ENCODE results near the gene STX7. TPM values are rescaled to one million over a fixed set of nuclear protein-coding genes. Genes with fewer than 3 reads are reported as not detected.
"Not testable (repeated sequence)": the region's sequence is repeated elsewhere in the genome, so short reads cannot be mapped to it uniquely, and the experiment has no call there.

Gene STX7, protein sequence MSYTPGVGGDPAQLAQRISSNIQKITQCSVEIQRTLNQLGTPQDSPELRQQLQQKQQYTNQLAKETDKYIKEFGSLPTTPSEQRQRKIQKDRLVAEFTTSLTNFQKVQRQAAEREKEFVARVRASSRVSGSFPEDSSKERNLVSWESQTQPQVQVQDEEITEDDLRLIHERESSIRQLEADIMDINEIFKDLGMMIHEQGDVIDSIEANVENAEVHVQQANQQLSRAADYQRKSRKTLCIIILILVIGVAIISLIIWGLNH
- total RNA-seq (10 to 100 TPM; 61.2 to 69.7 TPM), polyA plus RNA-seq (ENCODE audit: insufficient read length in 6 of 6) (10 to 100 TPM; 46.1 to 65.3 (median 55.5) TPM)
- long read RNA-seq, donor 1, full-length matches to known transcripts, result 20 of 46 reads
- long read RNA-seq, donor 1, partial matches to known transcripts, result 26 of 46 reads
- long read RNA-seq, donor 1, other reads (novel, unspliced or antisense), result 0 of 46 reads
- long read RNA-seq, donor 2, full-length matches to known transcripts, result 9 of 14 reads
- long read RNA-seq, donor 2, partial matches to known transcripts, result 5 of 14 reads
- long read RNA-seq, donor 2, other reads (novel, unspliced or antisense), result 0 of 14 reads
- long read RNA-seq, donor 3, full-length matches to known transcripts, result 22 of 22 reads
- long read RNA-seq, donor 3, partial matches to known transcripts, result 0 of 22 reads
- long read RNA-seq, donor 3, other reads (novel, unspliced or antisense), result 0 of 22 reads
- long read RNA-seq, donor 4, full-length matches to known transcripts, result 10 of 16 reads
- long read RNA-seq, donor 4, partial matches to known transcripts, result 6 of 16 reads
- long read RNA-seq, donor 4, other reads (novel, unspliced or antisense), result 0 of 16 reads
- long read RNA-seq, donor 5, full-length matches to known transcripts, result 18 of 23 reads
- long read RNA-seq, donor 5, partial matches to known transcripts, result 5 of 23 reads
- long read RNA-seq, donor 5, other reads (novel, unspliced or antisense), result 0 of 23 reads
- long read RNA-seq, donor 6, full-length matches to known transcripts, result 19 of 19 reads
- long read RNA-seq, donor 6, partial matches to known transcripts, result 0 of 19 reads
- long read RNA-seq, donor 6, other reads (novel, unspliced or antisense), result 0 of 19 reads
- long read RNA-seq, donor 7, full-length matches to known transcripts, result 14 of 14 reads
- long read RNA-seq, donor 7, partial matches to known transcripts, result 0 of 14 reads
- long read RNA-seq, donor 7, other reads (novel, unspliced or antisense), result 0 of 14 reads
- long read RNA-seq, donor 8, full-length matches to known transcripts, result 13 of 13 reads
- long read RNA-seq, donor 8, partial matches to known transcripts, result 0 of 13 reads
- long read RNA-seq, donor 8, other reads (novel, unspliced or antisense), result 0 of 13 reads
- long read RNA-seq, donor 9, result 0 reads
- long read RNA-seq, donor 10, full-length matches to known transcripts, result 11 of 15 reads
- long read RNA-seq, donor 10, partial matches to known transcripts, result 2 of 15 reads
- long read RNA-seq, donor 10, other reads (novel, unspliced or antisense), result 2 of 15 reads
- long read RNA-seq, donor 11, full-length matches to known transcripts, result 42 of 48 reads
- long read RNA-seq, donor 11, partial matches to known transcripts, result 6 of 48 reads
- long read RNA-seq, donor 11, other reads (novel, unspliced or antisense), result 0 of 48 reads
- long read RNA-seq, donor 12, full-length matches to known transcripts, result 8 of 8 reads
- long read RNA-seq, donor 12, partial matches to known transcripts, result 0 of 8 reads
- long read RNA-seq, donor 12, other reads (novel, unspliced or antisense), result 0 of 8 reads

DNA sequence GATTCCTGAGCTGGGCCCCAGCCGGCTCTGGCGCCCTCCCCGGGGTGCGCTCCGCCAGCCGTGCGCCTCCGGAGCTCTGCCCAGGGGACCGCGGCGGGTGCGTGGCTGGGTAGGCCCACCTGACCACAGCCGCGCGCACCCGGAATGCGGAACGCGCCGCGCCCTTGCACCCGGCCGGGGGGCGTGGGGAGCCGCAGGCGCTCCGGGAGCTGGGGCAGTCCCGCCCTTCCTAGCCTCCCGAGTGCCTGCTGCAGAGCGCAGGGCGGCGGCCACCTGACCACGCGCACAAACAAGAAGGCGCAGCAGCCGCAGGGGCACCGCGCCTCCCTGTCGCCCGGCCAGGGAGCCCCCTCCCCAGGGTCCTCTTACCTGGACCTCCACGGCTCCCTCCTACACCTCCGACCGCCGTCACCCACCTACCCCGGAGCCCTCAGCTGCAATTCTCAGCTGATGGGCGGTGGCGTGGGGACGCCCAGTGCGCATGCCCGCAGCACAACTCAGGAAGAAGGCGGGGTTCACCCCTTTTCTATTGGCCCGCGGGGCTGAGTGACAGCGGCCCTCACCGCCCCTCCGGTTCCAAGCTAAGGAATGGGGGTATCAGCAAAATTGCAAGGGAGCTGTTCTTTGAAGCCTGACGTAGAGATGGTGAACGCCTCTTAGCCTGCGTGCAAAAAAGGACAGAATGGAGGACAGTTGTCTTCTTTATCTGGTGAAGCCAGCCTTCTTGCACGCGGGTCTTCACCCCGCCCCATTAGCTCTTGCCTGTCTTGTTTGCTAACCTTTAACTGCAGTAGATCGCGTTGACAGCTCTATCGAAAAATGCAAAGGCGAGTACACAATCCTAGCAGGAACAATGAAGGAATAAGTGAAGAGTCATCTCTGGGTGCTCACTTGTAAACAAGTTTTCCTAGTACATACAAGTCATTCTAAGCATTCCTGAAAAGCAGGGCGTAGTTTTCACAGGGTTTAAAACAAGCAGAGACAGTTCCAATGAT lies at the start of gene STX7:
TSS of gene STX7 (minus strand) at position 479 of the 995 bp plus-strand sequence. CDS start 9,586 bp downstream, outside the sequence.
- H3K9me3 ChIP-seq, result no peaks in the 10 kb centered on the region
- peak; percentile 95 for ATAC-seq
- TF ChIP-seq, protein P1, sequence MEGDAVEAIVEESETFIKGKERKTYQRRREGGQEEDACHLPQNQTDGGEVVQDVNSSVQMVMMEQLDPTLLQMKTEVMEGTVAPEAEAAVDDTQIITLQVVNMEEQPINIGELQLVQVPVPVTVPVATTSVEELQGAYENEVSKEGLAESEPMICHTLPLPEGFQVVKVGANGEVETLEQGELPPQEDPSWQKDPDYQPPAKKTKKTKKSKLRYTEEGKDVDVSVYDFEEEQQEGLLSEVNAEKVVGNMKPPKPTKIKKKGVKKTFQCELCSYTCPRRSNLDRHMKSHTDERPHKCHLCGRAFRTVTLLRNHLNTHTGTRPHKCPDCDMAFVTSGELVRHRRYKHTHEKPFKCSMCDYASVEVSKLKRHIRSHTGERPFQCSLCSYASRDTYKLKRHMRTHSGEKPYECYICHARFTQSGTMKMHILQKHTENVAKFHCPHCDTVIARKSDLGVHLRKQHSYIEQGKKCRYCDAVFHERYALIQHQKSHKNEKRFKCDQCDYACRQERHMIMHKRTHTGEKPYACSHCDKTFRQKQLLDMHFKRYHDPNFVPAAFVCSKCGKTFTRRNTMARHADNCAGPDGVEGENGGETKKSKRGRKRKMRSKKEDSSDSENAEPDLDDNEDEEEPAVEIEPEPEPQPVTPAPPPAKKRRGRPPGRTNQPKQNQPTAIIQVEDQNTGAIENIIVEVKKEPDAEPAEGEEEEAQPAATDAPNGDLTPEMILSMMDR (IDR thresholded peaks at IDR 0.05), result no peak
- H3K27ac ChIP-seq, result peak within 1 kb of the TSS; percentile 92 to 98
- intact Hi-C loops (cut with DNase I), result no loop called here
- H3K27me3 ChIP-seq, result no peaks in the 10 kb centered on the region
- H3K36me3 ChIP-seq, result peaks cover 0 to 9% of the 10 kb centered on the region in 2 donors
- H3K4me3 ChIP-seq, result peak within 1 kb of the TSS; percentile 93 to 95
- H3K4me1 ChIP-seq, result peaks cover 7 to 42% of the 10 kb centered on the region in 2 donors
- peak; percentile 89 to 95 (median 94) for DNase-seq

DNA sequence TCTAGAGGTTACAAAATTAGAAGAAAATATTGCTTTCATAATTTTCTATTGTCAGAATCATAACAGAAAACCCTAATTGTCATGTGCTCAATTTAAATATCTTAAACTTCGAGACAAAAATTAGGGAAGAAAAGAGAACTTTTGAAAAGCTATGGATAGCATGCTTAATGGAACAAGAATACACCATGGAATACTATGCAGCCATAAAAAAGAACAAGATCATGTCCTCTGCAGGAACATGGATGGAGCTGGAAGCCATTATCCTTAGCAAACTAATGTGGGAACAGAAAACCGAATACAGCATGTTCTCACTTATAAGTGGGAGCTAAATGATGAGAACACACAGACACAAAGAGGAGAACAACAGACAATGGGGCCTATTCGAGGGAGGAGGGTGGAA lies 47.2 kb upstream of the STX7 start:
- H3K36me3 ChIP-seq; H3K27ac ChIP-seq; H3K9me3 ChIP-seq; H3K4me1 ChIP-seq; H3K27me3 ChIP-seq; H3K4me3 ChIP-seq; intact Hi-C loops (cut with DNase I); ATAC-seq; DNase-seq: not testable (repeated sequence)

DNA sequence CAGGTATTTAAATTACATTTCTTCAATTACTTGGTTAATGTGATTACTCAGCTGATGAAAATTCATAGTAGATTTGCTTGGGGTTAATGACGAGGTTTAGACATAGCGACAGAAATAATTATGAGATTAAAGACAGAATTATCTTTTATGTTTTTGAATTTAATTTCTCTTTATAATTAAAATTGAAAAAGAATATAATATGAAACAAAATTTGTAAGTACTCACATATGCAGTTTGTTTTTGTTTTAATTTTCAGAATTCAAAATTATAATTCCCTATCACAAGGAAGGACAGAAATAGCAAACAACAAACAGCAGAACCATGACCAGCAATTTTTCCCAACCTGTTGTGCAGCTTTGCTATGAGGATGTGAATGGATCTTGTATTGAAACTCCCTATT lies 39.5 kb upstream of the STX7 start, which contains the start of gene TAAR8:
TSS of gene TAAR8 (plus strand) at position 301 of the 400 bp plus-strand sequence. CDS start at position 322, 21 bp downstream.
- TF ChIP-seq, protein P1 (IDR thresholded peaks at IDR 0.05), result no peak

DNA sequence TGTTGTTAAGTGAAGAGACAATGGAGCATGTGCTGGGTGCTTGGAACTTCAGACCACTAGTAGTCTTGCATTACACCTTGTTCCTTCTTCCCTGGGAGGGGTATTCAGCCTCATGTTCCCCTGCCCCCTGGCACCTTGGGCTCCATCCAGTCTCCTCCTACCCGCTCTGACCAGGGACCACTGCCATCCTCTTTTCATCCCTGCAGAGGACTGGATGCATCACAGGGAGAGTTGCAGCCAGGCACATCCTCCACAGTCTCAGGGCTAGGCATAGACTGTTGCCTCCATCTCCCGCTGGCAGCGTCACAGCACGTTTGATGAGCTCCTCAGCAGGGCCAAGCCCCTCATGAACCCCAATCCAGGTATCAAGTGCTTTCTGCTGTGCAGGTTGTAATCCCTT lies 38.3 kb upstream of the STX7 start:
- ATAC-seq (no peak), DNase-seq (no peak)
- intact Hi-C loops (cut with DNase I), result no loop called here
- no peak overlapping the region for H3K27ac ChIP-seq
- H3K9me3 ChIP-seq, result no peaks in the 10 kb centered on the region
- no peaks in the 10 kb centered on the region for H3K4me1 ChIP-seq
- H3K36me3 ChIP-seq, result no peaks in the 10 kb centered on the region
- H3K27me3 ChIP-seq, result peaks cover 0 to 5% of the 10 kb centered on the region in 2 donors
- H3K4me3 ChIP-seq, result no peak overlapping the region
- TF ChIP-seq, protein P1 (IDR thresholded peaks at IDR 0.05), result no peak

More for the DNA sequence above, 39.5 kb upstream of the STX7 start, which contains the start of gene TAAR8:
- no peaks in the 10 kb centered on the region for H3K9me3 ChIP-seq
- no peak for DNase-seq
- H3K4me3 ChIP-seq, result no peak within 1 kb of the TSS
- intact Hi-C loops (cut with DNase I), result no loop called here
- no peaks in the 10 kb centered on the region for H3K4me1 ChIP-seq
- H3K27ac ChIP-seq, result no peak within 1 kb of the TSS
- peaks cover 0 to 5% of the 10 kb centered on the region in 2 donors for H3K27me3 ChIP-seq
- H3K36me3 ChIP-seq, result no peaks in the 10 kb centered on the region
- no peak for ATAC-seq

All from left lung (tissue), 14 donors.